Endodermal cell (in vitro differentiated cells): ENCODE measurements around the gene SUPT4H1. TPM values are rescaled to one million over a fixed set of nuclear protein-coding genes. Genes with fewer than 3 reads are reported as not detected.

Experiments used
- DNase-seq: peaks from one replicate; pipeline ENCODE4 v3.0.0-alpha.2; 2017
- H3K27ac ChIP-seq: 2 replicates; pipeline ENCODE4 v1.5.1; 2013; ENCODE audit warnings: mild to moderate bottlenecking, low read depth, low read length, moderate library complexity
- H3K27me3 ChIP-seq: 2 replicates; pipeline ENCODE4 v1.6.1; 2013; ENCODE audit warnings: mild to moderate bottlenecking, low read length, moderate library complexity; ENCODE audit not compliant: insufficient read depth, control insufficient read depth, poor library complexity, severe bottlenecking
- H3K36me3 ChIP-seq: 2 replicates; pipeline ENCODE4 v1.7.0; 2013; ENCODE audit warnings: mild to moderate bottlenecking, low read length, moderate library complexity; ENCODE audit not compliant: control insufficient read depth, insufficient read depth
- H3K4me1 ChIP-seq: one replicate; pipeline ENCODE4 v1.7.0; 2013; ENCODE audit warnings: low read length; ENCODE audit not compliant: control insufficient read depth, insufficient read depth
- H3K4me3 ChIP-seq: 2 replicates; pipeline ENCODE4 v1.5.1; 2013; ENCODE audit warnings: mild to moderate bottlenecking, low read length, moderate library complexity
- H3K9ac ChIP-seq: 2 replicates; pipeline ENCODE4 v1.6.1; 2013; ENCODE audit warnings: mild to moderate bottlenecking, low read length, moderate library complexity; ENCODE audit not compliant: poor library complexity, severe bottlenecking; ENCODE audit errors: extremely low read depth
- H3K9me3 ChIP-seq: 2 replicates; pipeline ENCODE4 v1.6.1; 2013; ENCODE audit warnings: mild to moderate bottlenecking, low read length, moderate library complexity; ENCODE audit not compliant: control insufficient read depth
- H3K27ac Mint-ChIP-seq: 2 replicates; pipeline ENCODE4 v1.8.0; 2020; ENCODE audit warnings: mixed read lengths
- H3K27me3 Mint-ChIP-seq: 2 replicates; pipeline ENCODE4 v1.8.0; 2021; ENCODE audit warnings: mild to moderate bottlenecking, mixed read lengths; ENCODE audit not compliant: insufficient read depth
- H3K36me3 Mint-ChIP-seq: 2 replicates; pipeline ENCODE4 v1.8.0; 2020; ENCODE audit warnings: low read depth, mixed read lengths
- H3K4me1 Mint-ChIP-seq: 2 replicates; pipeline ENCODE4 v1.8.0; 2020; ENCODE audit warnings: mixed read lengths
- H3K4me3 Mint-ChIP-seq: 2 replicates; pipeline ENCODE4 v1.8.0; 2020; ENCODE audit warnings: mild to moderate bottlenecking, moderate library complexity, mixed read lengths
- H3K9me3 Mint-ChIP-seq: 2 replicates; pipeline ENCODE4 v1.8.0; 2020; ENCODE audit warnings: mild to moderate bottlenecking, mixed read lengths
- CTCF ChIP-seq: fragments of 200-600 bp; sonication (generic); conservative IDR thresholded peaks from 2 replicates; pipeline ENCODE4 v1.5.0; 2021; ENCODE audit warnings: antibody characterized with exemption, mild to moderate bottlenecking
- WGBS, 2 experiments: methylation state at CpG; one replicate each; pipeline versions ENCODE4 v1.1.5 to v1.1.7; 2013; ENCODE audit warnings: missing lambda C conversion rate in 2 of 2, mixed read lengths in 1 of 2; ENCODE audit not compliant: insufficient coverage in 1 of 2, insufficient read length in 1 of 2; 5-methylcytosine and 5-hydroxymethylcytosine counted together
- total RNA-seq, 2 donors: library from RNA; stranded (reverse); fragmentation: NEBNext Ultra II Directional in 1 of 2; extraction: Animal tissue kit (Norgen Biotek cat#: 25700) in 1 of 2; gene quantifications; 2 replicates in 1 of 2; 3 replicates in 1 of 2; pipeline ENCODE4 v1.2.1, GENCODE V29; 2021

SUPT4H1 gene
- total RNA-seq, 2 donors from 2014 or later, result 97.2 to 98.8 TPM

GRCh38 chr17:58377661-58378060 is 25.7 kb upstream of the SUPT4H1 start:
- 92 to 100% methylated on average over 1 to 5 of the region's 5 CpGs for WGBS, 2 experiments
- H3K27me3 ChIP-seq, result no peaks in the 10 kb centered on the region
- H3K27ac Mint-ChIP-seq, result no peak overlapping the region
- TF ChIP-seq CTCF, result no peak
- no peak overlapping the region for H3K9ac ChIP-seq
- peaks cover 12% of the 10 kb centered on the region for H3K4me1 Mint-ChIP-seq
- no peak overlapping the region for H3K27ac ChIP-seq
- H3K4me3 Mint-ChIP-seq, result no peak overlapping the region
- H3K4me1 ChIP-seq, result no peaks in the 10 kb centered on the region
- no peak overlapping the region for H3K4me3 ChIP-seq
- no peaks in the 10 kb centered on the region for H3K27me3 Mint-ChIP-seq
- no peak for DNase-seq
- no peaks in the 10 kb centered on the region for H3K9me3 ChIP-seq
- H3K36me3 Mint-ChIP-seq, result no peaks in the 10 kb centered on the region
- H3K36me3 ChIP-seq, result no peaks in the 10 kb centered on the region
- H3K9me3 Mint-ChIP-seq, result no peaks in the 10 kb centered on the region

GRCh38 chr17:58377093-58377601 is 25.1 kb upstream of the SUPT4H1 start:
- peak; percentile 64 for DNase-seq
- Mint-ChIP-seq H3K4me3 (no peak overlapping the region), H3K27ac (no peak overlapping the region), H3K27me3 (no peaks in the 10 kb centered on the region), H3K36me3 (no peaks in the 10 kb centered on the region), H3K9me3 (no peaks in the 10 kb centered on the region), H3K4me1 (peaks cover 12% of the 10 kb centered on the region)
- no peaks in the 10 kb centered on the region for H3K9me3 ChIP-seq
- no peak for TF ChIP-seq CTCF
- no peaks in the 10 kb centered on the region for H3K27me3 ChIP-seq
- H3K27ac ChIP-seq, result no peak overlapping the region
- H3K4me1 ChIP-seq, result no peaks in the 10 kb centered on the region
- no peak overlapping the region for H3K9ac ChIP-seq
- WGBS, 2 experiments, result 85 to 100% methylated on average over 3 of the region's 3 CpGs
- no peak overlapping the region for H3K4me3 ChIP-seq
- H3K36me3 ChIP-seq, result no peaks in the 10 kb centered on the region

GRCh38 chr17:58376472-58377000 is 24.5 kb upstream of the SUPT4H1 start:
- no peaks in the 10 kb centered on the region for H3K9me3 ChIP-seq
- Mint-ChIP-seq H3K27ac (no peak overlapping the region), H3K4me3 (no peak overlapping the region), H3K27me3 (no peaks in the 10 kb centered on the region), H3K9me3 (no peaks in the 10 kb centered on the region), H3K36me3 (no peaks in the 10 kb centered on the region), H3K4me1 (peaks cover 12% of the 10 kb centered on the region)
- WGBS, 2 experiments, result 69 to 78% methylated on average over 3 to 4 of the region's 4 CpGs
- H3K36me3 ChIP-seq, result no peaks in the 10 kb centered on the region
- no peaks in the 10 kb centered on the region for H3K4me1 ChIP-seq
- TF ChIP-seq CTCF, result no peak
- H3K27ac ChIP-seq, result no peak overlapping the region
- peak; percentile 71 for DNase-seq
- H3K27me3 ChIP-seq, result no peaks in the 10 kb centered on the region
- no peak overlapping the region for H3K4me3 ChIP-seq
- no peak overlapping the region for H3K9ac ChIP-seq
